Ishikawa (cell line): ENCODE measurements around the gene RAP1GAP2.

Experiments used
- CEBPB ChIP-seq: IDR thresholded peaks from 2 replicates; pipeline ENCODE4 v1.6.1; 2012
- EGR1 ChIP-seq: IDR thresholded peaks from 2 replicates; pipeline ENCODE4 v1.6.1; 2012
- EP300 ChIP-seq: IDR thresholded peaks from 2 replicates; pipeline ENCODE4 v1.6.1; 2012; ENCODE audit warnings: borderline replicate concordance
- FOXM1 ChIP-seq: IDR thresholded peaks from 2 replicates; pipeline ENCODE4 v1.6.1; 2012; ENCODE audit warnings: low read depth, borderline replicate concordance
- RAD21 ChIP-seq: IDR thresholded peaks from 2 replicates; pipeline ENCODE4 v1.6.1; 2012; ENCODE audit warnings: low read depth
- TCF12 ChIP-seq: IDR thresholded peaks from 2 replicates; pipeline ENCODE4 v1.6.1; 2012; ENCODE audit warnings: low read depth
- TEAD4 ChIP-seq: IDR thresholded peaks from 2 replicates; pipeline ENCODE4 v1.6.1; 2012
- YY1 ChIP-seq: IDR thresholded peaks from 2 replicates; pipeline ENCODE4 v1.6.1; 2012; ENCODE audit warnings: low read depth
- TF ChIP-seq, protein P1 (sequence below): IDR thresholded peaks from 2 replicates; pipeline ENCODE4 v1.6.1; 2012
- TF ChIP-seq, protein P2 (sequence below): IDR thresholded peaks from 2 replicates; pipeline ENCODE4 v1.6.1; 2012

DNA sequence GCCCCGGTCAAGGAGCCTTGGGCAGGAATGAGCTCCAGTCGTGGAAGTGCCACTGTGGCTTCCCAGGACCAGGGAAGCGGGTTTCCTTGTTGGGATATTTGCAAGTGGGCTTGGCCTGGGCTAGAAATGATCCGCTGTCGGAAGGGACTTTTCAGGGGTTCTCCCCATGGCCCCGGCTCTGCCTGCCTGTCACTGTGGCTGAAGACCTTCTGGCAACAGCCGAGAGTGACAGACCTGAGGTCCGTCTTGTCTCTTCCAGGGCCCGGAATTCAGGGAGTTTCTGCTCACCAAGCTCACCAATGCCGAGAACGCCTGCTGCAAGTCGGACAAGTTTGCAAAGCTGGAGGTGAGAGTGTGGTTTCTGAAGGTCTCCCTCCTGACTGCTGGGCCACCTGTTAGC lies 209.5 kb downstream of the RAP1GAP2 start:
- TF ChIP-seq EP300, result no peak
- TF ChIP-seq, protein P1, sequence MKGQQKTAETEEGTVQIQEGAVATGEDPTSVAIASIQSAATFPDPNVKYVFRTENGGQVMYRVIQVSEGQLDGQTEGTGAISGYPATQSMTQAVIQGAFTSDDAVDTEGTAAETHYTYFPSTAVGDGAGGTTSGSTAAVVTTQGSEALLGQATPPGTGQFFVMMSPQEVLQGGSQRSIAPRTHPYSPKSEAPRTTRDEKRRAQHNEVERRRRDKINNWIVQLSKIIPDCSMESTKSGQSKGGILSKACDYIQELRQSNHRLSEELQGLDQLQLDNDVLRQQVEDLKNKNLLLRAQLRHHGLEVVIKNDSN, result no peak
- TF ChIP-seq RAD21, result no peak
- no peak for TF ChIP-seq EGR1
- TF ChIP-seq YY1, result no peak
- no peak for TF ChIP-seq TEAD4
- no peak for TF ChIP-seq TCF12
- TF ChIP-seq, protein P2, sequence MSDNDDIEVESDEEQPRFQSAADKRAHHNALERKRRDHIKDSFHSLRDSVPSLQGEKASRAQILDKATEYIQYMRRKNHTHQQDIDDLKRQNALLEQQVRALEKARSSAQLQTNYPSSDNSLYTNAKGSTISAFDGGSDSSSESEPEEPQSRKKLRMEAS, result no peak
- no peak for TF ChIP-seq CEBPB
- TF ChIP-seq FOXM1, result no peak
